Stimulated activated effector memory CD8-positive, alpha-beta T cell treated with anti-CD3 and anti-CD28 coated beads, Interleukin-12 subunit alpha, Interleukin-12 subunit beta, amount 100 ng/mL, for 72 hours (primary cell): ENCODE data around the gene ETV6.

Experiments used
- ATAC-seq: fragments of 150-1000 bp; cut with Tn5 transposase; 2 replicates; pipeline ENCODE4 v1.10.0; 2021
- DNase-seq, 2 donors: peaks; one replicate each; pipeline ENCODE4 v3.0.0; 2021 to 2022; ENCODE audit warnings: low spot score in 2 of 2
- H3K27ac Mint-ChIP-seq: one replicate; pipeline ENCODE4 v1.8.0; 2022; ENCODE audit warnings: mild to moderate bottlenecking, mixed read lengths
- H3K36me3 Mint-ChIP-seq: one replicate; pipeline ENCODE4 v1.8.0; 2022; ENCODE audit warnings: mild to moderate bottlenecking, mixed read lengths
- H3K4me1 Mint-ChIP-seq: one replicate; pipeline ENCODE4 v1.8.0; 2022; ENCODE audit warnings: mixed read lengths
- H3K4me3 Mint-ChIP-seq: one replicate; pipeline ENCODE4 v1.8.0; 2022; ENCODE audit warnings: mild to moderate bottlenecking, mixed read lengths
- H3K9me3 Mint-ChIP-seq: one replicate; pipeline ENCODE4 v1.8.0; 2022; ENCODE audit warnings: mixed read lengths

ETV6 gene

DNA sequence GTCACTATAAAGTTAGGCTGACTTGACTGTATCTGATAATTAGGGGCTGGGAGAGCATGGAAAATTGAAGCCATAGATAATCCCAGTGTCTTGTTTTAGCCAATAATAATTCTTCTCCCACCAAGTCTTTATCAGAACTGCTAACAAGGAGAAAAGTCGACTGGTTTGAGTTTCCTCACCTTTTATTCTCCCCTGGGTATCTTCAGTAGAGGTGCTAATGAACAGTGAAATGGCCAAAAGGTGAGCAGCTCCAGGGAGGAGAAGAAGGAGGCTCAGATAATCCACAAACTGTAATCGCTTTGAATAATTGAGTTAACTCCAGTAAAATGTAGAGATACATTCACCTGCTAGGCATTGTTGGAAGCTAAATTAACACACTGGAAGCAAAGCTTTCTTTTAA, 72.6 kb downstream of the ETV6 start:
- DNase-seq = no peak
- no peak overlapping the region for H3K4me3 Mint-ChIP-seq
- no peaks in the 10 kb centered on the region for H3K9me3 Mint-ChIP-seq
- peaks cover 26% of the 10 kb centered on the region for H3K36me3 Mint-ChIP-seq
- H3K4me1 Mint-ChIP-seq = peaks cover 52% of the 10 kb centered on the region
- H3K27ac Mint-ChIP-seq = no peak overlapping the region
- no peak for ATAC-seq

DNA sequence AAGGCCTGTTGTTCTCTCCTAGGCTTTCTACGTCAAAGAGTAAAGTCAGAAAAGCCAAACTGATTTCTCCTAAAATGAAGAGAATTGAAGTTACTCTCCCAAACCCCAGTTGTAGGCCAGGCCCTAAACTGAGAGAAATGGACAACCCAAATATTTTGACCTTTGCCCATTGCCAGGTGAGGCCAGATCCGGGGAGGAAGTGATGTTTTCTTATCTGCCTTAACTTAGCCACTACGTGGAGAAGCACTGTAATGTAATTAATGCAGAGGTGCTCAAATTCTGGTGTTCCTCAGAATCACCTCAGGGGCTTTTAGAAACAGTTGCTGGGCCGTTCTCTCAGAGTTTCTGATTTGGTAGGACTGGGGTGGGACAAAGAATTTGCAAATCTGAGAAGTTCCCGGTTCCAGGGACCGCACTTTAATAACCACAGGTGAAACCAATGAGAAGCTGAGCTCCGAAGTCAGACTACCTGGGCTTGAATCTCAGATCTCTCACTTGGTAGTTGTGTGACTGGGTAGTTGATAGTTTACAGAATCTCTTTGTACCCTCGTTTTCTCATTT, 73.2 kb downstream of the ETV6 start:
- Mint-ChIP-seq H3K36me3 (peaks cover 22% of the 10 kb centered on the region), H3K9me3 (no peaks in the 10 kb centered on the region), H3K4me1 (peaks cover 56% of the 10 kb centered on the region), H3K27ac (no peak overlapping the region), H3K4me3 (no peak overlapping the region)
- DNase-seq (no peak), ATAC-seq (no peak)

DNA sequence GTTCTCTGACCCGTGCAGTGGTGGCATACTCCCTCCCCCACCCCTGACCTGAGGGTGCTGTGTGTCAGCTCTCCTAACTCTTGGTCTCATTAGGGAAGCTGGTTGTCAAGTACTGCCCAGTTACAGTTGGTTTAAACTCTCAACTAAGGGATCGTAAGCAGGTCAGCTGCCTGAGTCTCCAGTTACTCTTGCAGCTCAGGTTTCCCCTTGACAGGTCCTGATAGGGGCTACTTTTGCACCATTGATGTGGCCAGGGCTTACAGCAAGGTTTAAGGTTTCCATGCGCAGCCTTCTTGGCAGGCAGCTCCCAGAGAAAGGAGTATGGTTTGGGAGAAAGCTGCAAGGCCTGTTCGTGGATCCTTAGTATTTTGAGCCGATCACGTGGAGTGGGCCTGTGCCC, 74.5 kb downstream of the ETV6 start:
- H3K27ac Mint-ChIP-seq = peak overlapping the region; percentile 50
- no peak for DNase-seq
- no peaks in the 10 kb centered on the region for H3K9me3 Mint-ChIP-seq
- peaks cover 14% of the 10 kb centered on the region for H3K36me3 Mint-ChIP-seq
- no peak for ATAC-seq
- H3K4me3 Mint-ChIP-seq = no peak overlapping the region
- H3K4me1 Mint-ChIP-seq = peaks cover 47% of the 10 kb centered on the region

DNA sequence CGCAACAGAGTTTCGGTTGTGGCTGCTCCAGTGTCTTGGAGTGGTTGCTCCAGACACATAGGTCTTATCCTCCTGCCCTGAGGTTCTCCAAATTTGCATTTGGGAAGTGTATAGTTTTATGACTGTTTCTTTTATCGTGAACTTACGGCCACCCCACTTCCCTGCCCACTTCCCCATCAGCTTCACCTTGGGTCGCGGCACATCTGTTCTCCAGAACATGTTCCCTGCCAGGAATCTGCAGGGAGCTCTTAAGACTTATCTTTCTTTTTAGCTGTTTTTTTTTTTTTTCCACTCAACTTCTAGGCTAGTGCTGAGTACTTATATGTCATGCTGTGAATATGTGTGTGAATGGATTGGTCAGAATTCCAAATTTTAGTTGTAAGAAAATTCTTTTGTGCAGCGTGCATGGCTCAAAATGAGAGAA, 75.4 kb downstream of the ETV6 start:
- no peak for ATAC-seq
- no peak overlapping the region for H3K4me3 Mint-ChIP-seq
- H3K4me1 Mint-ChIP-seq = peaks cover 47% of the 10 kb centered on the region
- DNase-seq = no peak
- H3K36me3 Mint-ChIP-seq = peaks cover 14% of the 10 kb centered on the region
- no peaks in the 10 kb centered on the region for H3K9me3 Mint-ChIP-seq
- peak overlapping the region; percentile 51 for H3K27ac Mint-ChIP-seq

GRCh38 chr12:11725686-11726085, 76.2 kb downstream of the ETV6 start:
- Mint-ChIP-seq H3K4me1 (peaks cover 51% of the 10 kb centered on the region), H3K4me3 (no peak overlapping the region), H3K36me3 (peaks cover 14% of the 10 kb centered on the region), H3K9me3 (no peaks in the 10 kb centered on the region), H3K27ac (peak overlapping the region; percentile 51)
- ATAC-seq (no peak), DNase-seq (no peak)

DNA sequence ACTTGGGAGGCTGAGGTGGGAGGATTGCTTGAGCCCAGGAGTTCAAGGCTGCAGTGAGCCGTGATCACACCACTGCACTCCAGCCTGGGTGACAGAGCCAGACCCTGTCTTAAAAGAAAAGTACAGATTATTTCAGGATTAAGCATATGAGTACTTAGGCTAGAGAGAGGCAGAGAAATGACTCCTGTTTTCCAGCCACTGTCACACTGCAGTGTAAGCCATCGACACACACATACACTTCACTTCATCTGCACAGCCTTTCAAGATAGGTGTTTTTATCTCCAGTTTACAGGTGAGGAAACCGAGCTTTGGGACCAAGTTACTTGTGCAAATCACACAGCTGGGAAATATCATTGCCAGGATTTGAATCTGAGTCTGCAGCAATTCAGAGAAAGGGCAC, 77.2 kb downstream of the ETV6 start:
- DNase-seq = no peak
- no peaks in the 10 kb centered on the region for H3K9me3 Mint-ChIP-seq
- no peak overlapping the region for H3K4me3 Mint-ChIP-seq
- H3K4me1 Mint-ChIP-seq = peaks cover 58% of the 10 kb centered on the region
- peaks cover 14% of the 10 kb centered on the region for H3K36me3 Mint-ChIP-seq
- H3K27ac Mint-ChIP-seq = no peak overlapping the region
- no peak for ATAC-seq

DNA sequence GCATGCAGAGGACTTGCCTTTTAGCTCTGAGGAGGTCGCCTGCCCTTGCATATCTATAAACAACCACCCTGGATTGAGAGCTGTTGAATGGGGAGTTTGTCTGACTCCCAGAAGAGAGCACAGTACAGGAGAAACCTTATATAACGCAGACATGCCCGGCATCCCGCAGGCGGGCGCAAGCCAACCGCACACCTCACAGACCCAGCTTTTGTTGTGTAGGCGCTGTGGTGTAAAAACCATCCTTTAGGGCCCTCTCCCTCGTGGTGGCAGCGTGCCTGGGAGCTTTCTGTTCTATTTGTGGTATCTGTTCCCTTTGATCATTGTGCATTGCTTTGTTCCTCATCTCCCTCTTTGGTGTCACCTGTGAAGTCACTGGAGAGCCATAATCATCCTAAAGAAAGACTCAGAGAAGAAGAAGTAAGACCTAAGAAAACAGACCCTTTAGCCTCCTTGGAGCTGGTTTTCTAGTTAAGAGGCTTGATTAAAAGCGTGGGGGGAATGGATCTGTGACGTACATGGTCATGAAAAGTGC, 77.7 kb downstream of the ETV6 start:
- Mint-ChIP-seq H3K4me1 (peaks cover 63% of the 10 kb centered on the region), H3K9me3 (no peaks in the 10 kb centered on the region), H3K4me3 (no peak overlapping the region), H3K27ac (no peak overlapping the region), H3K36me3 (peaks cover 15% of the 10 kb centered on the region)
- peak; percentile 31 for ATAC-seq
- DNase-seq = no peak

- no peaks in the 10 kb centered on the region for H3K9me3 Mint-ChIP-seq
- peaks cover 67% of the 10 kb centered on the region for H3K4me1 Mint-ChIP-seq
- DNase-seq (no peak), ATAC-seq (no peak)
- no peak overlapping the region for H3K27ac Mint-ChIP-seq
- peaks cover 26% of the 10 kb centered on the region for H3K36me3 Mint-ChIP-seq
- no peak overlapping the region for H3K4me3 Mint-ChIP-seq
Observed at GRCh38 chr12:11728154-11728755, 78.8 kb downstream of the ETV6 start.

DNA sequence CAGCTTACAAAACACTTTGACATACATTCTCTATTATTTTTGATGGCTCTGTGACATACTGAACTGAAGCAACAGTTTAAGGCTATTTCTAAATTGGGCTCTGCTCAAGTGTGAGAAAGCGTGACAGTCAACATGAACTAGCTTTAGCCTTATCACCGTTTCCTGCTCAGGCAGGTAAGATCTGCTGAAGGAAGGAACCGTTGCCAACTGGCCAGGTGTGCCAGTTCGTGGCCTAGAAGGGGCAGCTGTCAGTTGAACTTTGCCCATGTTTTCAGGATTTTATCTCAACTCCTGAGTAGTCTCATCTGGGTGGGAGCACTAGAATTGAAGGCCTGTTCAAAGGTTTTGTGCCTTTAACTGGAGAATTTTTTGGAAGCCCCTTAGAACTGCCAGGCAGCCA, 79.5 kb downstream of the ETV6 start:
- Mint-ChIP-seq H3K4me3 (no peak overlapping the region), H3K36me3 (peaks cover 25% of the 10 kb centered on the region), H3K4me1 (peaks cover 64% of the 10 kb centered on the region), H3K9me3 (no peaks in the 10 kb centered on the region), H3K27ac (no peak overlapping the region)
- ATAC-seq (no peak), DNase-seq (no peak)

- no peak for DNase-seq
- no peak overlapping the region for H3K27ac Mint-ChIP-seq
- peaks cover 61% of the 10 kb centered on the region for H3K4me1 Mint-ChIP-seq
- H3K36me3 Mint-ChIP-seq = peaks cover 25% of the 10 kb centered on the region
- no peak for ATAC-seq
- no peak overlapping the region for H3K4me3 Mint-ChIP-seq
- no peaks in the 10 kb centered on the region for H3K9me3 Mint-ChIP-seq
Observed at GRCh38 chr12:11729439-11730150, 80.1 kb downstream of the ETV6 start.

GRCh38 chr12:11730299-11731041, 81.0 kb downstream of the ETV6 start:
- ATAC-seq (no peak), DNase-seq (no peak)
- H3K4me1 Mint-ChIP-seq = peaks cover 60% of the 10 kb centered on the region
- peaks cover 33% of the 10 kb centered on the region for H3K36me3 Mint-ChIP-seq
- peak overlapping the region; percentile 10 for H3K4me3 Mint-ChIP-seq
- H3K27ac Mint-ChIP-seq = peak overlapping the region; percentile 86
- H3K9me3 Mint-ChIP-seq = no peaks in the 10 kb centered on the region

GRCh38 chr12:11731042-11731357, 81.5 kb downstream of the ETV6 start:
- ATAC-seq (peak; percentile 58), DNase-seq (no peak)
- Mint-ChIP-seq H3K4me3 (peak overlapping the region; percentile 10), H3K9me3 (no peaks in the 10 kb centered on the region), H3K27ac (peak overlapping the region; percentile 86), H3K4me1 (peaks cover 57% of the 10 kb centered on the region), H3K36me3 (peaks cover 38% of the 10 kb centered on the region)

DNA sequence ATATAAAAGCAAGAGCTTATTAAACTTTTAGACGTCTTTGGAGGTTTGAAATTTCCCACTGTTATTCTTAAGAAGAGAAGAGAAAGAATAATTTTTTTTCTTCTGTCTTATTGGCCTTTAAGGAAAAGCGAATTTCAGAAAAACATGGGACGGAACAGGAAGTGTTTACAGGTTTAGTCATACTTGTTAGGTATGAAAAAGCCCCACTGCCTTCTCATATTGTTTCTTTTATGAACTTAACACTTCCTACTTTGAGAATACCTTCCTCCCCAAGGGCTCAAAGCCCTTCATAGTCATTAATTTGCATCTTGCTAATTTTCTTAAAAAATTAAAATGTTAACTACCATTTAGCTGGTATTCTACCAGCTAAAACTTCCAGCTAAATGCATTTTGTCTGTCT, 82.0 kb downstream of the ETV6 start:
- Mint-ChIP-seq H3K36me3 (peaks cover 41% of the 10 kb centered on the region), H3K4me1 (peaks cover 59% of the 10 kb centered on the region), H3K4me3 (peak overlapping the region; percentile 10), H3K9me3 (no peaks in the 10 kb centered on the region), H3K27ac (peak overlapping the region; percentile 86)
- no peak for DNase-seq
- peak; percentile 63 for ATAC-seq

DNA sequence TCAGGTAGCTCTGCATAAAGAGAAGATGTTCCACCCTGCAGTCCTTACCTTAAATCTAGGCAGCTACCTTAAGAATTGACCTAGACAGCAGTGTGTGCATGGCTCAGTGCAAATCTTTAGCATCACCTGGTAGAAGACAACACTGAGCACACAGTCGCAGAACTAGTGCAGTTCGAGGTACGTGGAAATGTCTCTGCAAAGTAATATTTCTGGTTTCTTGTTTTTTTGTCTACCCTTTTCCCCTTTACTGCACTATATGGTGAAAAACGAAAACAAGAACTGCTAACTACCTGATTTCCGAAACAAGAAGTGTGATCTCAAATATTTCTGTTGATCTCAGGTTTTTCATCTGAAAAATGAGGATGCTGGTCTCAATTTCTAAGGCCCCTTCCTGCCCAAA, 82.5 kb downstream of the ETV6 start:
- Mint-ChIP-seq H3K36me3 (peaks cover 44% of the 10 kb centered on the region), H3K4me1 (peaks cover 60% of the 10 kb centered on the region), H3K4me3 (peak overlapping the region; percentile 10), H3K27ac (peak overlapping the region; percentile 86), H3K9me3 (no peaks in the 10 kb centered on the region)
- no peak for DNase-seq
- ATAC-seq = no peak

- Mint-ChIP-seq H3K4me3 (peak overlapping the region; percentile 10), H3K27ac (peak overlapping the region; percentile 76), H3K9me3 (no peaks in the 10 kb centered on the region), H3K4me1 (peaks cover 61% of the 10 kb centered on the region), H3K36me3 (peaks cover 48% of the 10 kb centered on the region)
- DNase-seq (no peak), ATAC-seq (no peak)
Observed at GRCh38 chr12:11732715-11733114, 83.2 kb downstream of the ETV6 start.
